Measurements from ENCODE around the gene TENM4.

TENM4 gene

DNA sequence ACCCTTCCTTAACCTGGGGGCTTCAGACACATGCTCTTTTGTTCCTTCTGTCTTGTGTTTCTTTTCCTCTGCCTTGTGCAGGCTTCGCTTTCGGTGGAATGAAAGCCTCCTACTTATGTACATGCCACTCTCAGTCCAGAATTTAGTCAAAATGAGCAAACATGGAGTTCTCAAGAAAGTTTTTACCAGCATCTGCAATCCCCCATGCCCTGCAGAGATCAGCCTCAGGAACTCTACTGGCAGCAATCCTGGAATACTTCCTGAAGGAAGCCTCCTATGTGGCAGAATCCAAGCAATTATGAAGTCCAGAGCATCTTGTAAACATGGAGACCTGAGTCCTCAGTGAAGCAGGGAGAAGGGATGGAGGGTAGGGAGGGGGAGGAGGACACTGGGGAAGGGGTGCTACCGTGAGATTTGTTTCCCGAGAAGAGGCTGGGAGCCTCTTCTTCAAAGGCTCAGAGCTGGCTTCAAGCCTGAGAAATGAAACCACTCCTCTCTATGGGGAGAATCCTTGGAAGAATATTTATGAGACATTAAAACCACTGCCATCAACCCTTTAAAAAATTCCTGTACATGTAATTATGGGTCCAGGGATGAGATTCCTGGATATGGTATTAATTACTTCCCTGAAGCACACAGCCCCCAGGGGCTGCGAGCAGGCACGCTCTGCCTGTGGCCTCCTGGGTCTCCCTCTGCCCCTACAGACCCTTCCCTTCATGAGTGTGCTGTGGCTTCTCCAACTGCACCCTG is 58.4 kb downstream of the TENM4 start:
- Histone ChIP-seq H2BK120ac (ENCODE audit: low read depth, low read length) (no peak overlapping the region), H3K9ac (ENCODE audit: low read depth, low read length, poor library complexity) (no peak overlapping the region), H3K4ac (ENCODE audit: low read length) (no peak overlapping the region), H3K4me3 (ENCODE audit: low read length in 2 of 2) (no peak overlapping the region), H3K14ac (ENCODE audit: low read length) (no peak overlapping the region), H2BK12ac (ENCODE audit: low read length) (no peak overlapping the region), H3K36me3 (replicated peaks in 1 of 2; ENCODE audit: control insufficient read depth in 2 of 2, insufficient read depth in 2 of 2, low read length in 2 of 2) (no peaks in the 10 kb centered on the region), H3K9me3 (replicated peaks in 1 of 2; ENCODE audit: control insufficient read depth in 2 of 2, insufficient read depth in 1 of 2, low read depth in 1 of 2, low read length in 2 of 2) (no peaks in the 10 kb centered on the region), H4K91ac (ENCODE audit: low read depth, low read length, poor library complexity) (no peak overlapping the region), H2AK5ac (ENCODE audit: low read depth, low read length) (no peak overlapping the region), H2BK15ac (ENCODE audit: low read length) (no peak overlapping the region), H3K23ac (ENCODE audit: low read depth, low read length, poor library complexity) (no peak overlapping the region), H2BK5ac (ENCODE audit: low read length) (no peak overlapping the region), H3K18ac (ENCODE audit: low read length) (no peak overlapping the region), H4K8ac (ENCODE audit: low read depth, low read length) (no peak overlapping the region), H3K27ac (replicated peaks; ENCODE audit: low read length) (no peak overlapping the region), H3K4me1 (ENCODE audit: control insufficient read depth in 2 of 2, insufficient read depth in 1 of 2, low read depth in 1 of 2, low read length in 2 of 2) (peaks cover 0 to 2% of the 10 kb centered on the region in 2 donors), H3K27me3 (ENCODE audit: control insufficient read depth in 3 of 3, insufficient read depth in 3 of 3, low read depth in 1 of 3, low read length in 3 of 3) (no peaks in the 10 kb centered on the region), H3K79me1 (ENCODE audit: low read depth, low read length) (no peaks in the 10 kb centered on the region), H3K4me2 (ENCODE audit: insufficient read depth, low read length, poor library complexity, severe bottlenecking) (no peak overlapping the region), H2AFZ (ENCODE audit: low read length) (no peak overlapping the region)
- no peak for DNase-seq (ENCODE audit: low spot score)
- WGBS, 2 donors (ENCODE audit: extremely low coverage in 2 of 2, insufficient read length in 2 of 2, insufficient replicate concordance in 1 of 2) = no CpG with 5 or more reads among the region's 6 CpGs

DNA sequence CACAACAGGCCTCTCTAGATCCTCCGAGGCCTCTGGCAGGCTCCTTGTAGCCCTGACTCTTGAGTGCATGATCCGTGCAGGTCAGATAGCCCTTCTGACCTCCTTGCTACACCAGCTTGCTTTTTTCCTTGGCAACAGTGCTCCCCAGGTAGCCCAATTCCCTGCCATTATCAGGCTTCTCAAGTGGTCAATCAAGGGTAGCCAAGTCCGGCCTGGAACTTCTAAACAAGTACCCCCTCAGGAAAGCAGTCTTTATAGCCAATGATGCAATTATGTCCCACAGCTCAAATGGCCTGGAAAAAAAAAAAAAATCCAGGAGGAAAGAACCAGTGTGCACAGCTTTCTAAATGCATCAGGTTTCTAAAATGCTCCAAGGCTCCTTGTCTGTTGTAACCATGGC is 59.8 kb downstream of the TENM4 start:
- no peak for DNase-seq (ENCODE audit: low spot score)
- Histone ChIP-seq H2AFZ (ENCODE audit: low read length) (no peak overlapping the region), H3K27ac (replicated peaks; ENCODE audit: low read length) (no peak overlapping the region), H2BK15ac (ENCODE audit: low read length) (no peak overlapping the region), H2BK12ac (ENCODE audit: low read length) (no peak overlapping the region), H3K14ac (ENCODE audit: low read length) (no peak overlapping the region), H3K36me3 (replicated peaks in 1 of 2; ENCODE audit: control insufficient read depth in 2 of 2, insufficient read depth in 2 of 2, low read length in 2 of 2) (no peaks in the 10 kb centered on the region), H2BK120ac (ENCODE audit: low read depth, low read length) (no peak overlapping the region), H2AK5ac (ENCODE audit: low read depth, low read length) (no peak overlapping the region), H3K79me1 (ENCODE audit: low read depth, low read length) (no peaks in the 10 kb centered on the region), H3K4me3 (ENCODE audit: low read length in 2 of 2) (no peak overlapping the region), H3K4ac (ENCODE audit: low read length) (no peak overlapping the region), H3K4me1 (ENCODE audit: control insufficient read depth in 2 of 2, insufficient read depth in 1 of 2, low read depth in 1 of 2, low read length in 2 of 2) (peaks cover 0 to 2% of the 10 kb centered on the region in 2 donors), H3K9me3 (replicated peaks in 1 of 2; ENCODE audit: control insufficient read depth in 2 of 2, insufficient read depth in 1 of 2, low read depth in 1 of 2, low read length in 2 of 2) (no peaks in the 10 kb centered on the region), H2BK5ac (ENCODE audit: low read length) (no peak overlapping the region), H3K27me3 (ENCODE audit: control insufficient read depth in 3 of 3, insufficient read depth in 3 of 3, low read depth in 1 of 3, low read length in 3 of 3) (no peaks in the 10 kb centered on the region), H3K9ac (ENCODE audit: low read depth, low read length, poor library complexity) (no peak overlapping the region), H4K91ac (ENCODE audit: low read depth, low read length, poor library complexity) (no peak overlapping the region), H3K18ac (ENCODE audit: low read length) (no peak overlapping the region), H3K23ac (ENCODE audit: low read depth, low read length, poor library complexity) (no peak overlapping the region), H3K4me2 (ENCODE audit: insufficient read depth, low read length, poor library complexity, severe bottlenecking) (no peak overlapping the region), H4K8ac (ENCODE audit: low read depth, low read length) (no peak overlapping the region)
- WGBS, 2 donors (ENCODE audit: extremely low coverage in 2 of 2, insufficient read length in 2 of 2, insufficient replicate concordance in 1 of 2) = no CpG with 5 or more reads among the region's 3 CpGs

DNA sequence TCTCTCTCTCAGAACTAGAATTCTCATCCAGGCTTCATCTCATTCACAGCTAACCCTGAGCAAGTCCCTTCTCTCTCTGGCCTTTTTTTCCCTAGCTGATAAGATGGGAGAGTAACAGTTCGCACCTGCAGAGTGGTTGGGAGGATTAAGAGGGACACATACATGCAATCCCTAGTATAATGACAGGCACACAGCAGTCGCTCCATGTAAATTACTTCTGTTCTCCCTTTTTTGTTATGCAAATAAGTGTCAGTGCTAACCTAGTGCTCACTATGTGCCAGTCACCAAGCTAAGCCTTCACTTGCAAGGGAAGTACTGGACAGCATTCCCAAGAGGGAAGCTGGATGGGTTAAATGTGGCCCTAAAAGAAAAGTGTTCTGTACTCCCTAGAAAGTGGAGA is 63.4 kb downstream of the TENM4 start:
- Histone ChIP-seq H4K8ac (ENCODE audit: low read depth, low read length) (no peak overlapping the region), H4K91ac (ENCODE audit: low read depth, low read length, poor library complexity) (no peak overlapping the region), H2BK15ac (ENCODE audit: low read length) (no peak overlapping the region), H2BK12ac (ENCODE audit: low read length) (no peak overlapping the region), H3K9me3 (replicated peaks in 1 of 2; ENCODE audit: control insufficient read depth in 2 of 2, insufficient read depth in 1 of 2, low read depth in 1 of 2, low read length in 2 of 2) (no peaks in the 10 kb centered on the region), H3K27ac (replicated peaks; ENCODE audit: low read length) (no peak overlapping the region), H3K14ac (ENCODE audit: low read length) (no peak overlapping the region), H3K4me3 (ENCODE audit: low read length in 2 of 2) (no peak overlapping the region), H3K79me1 (ENCODE audit: low read depth, low read length) (no peaks in the 10 kb centered on the region), H2AFZ (ENCODE audit: low read length) (no peak overlapping the region), H3K18ac (ENCODE audit: low read length) (no peak overlapping the region), H3K4me1 (ENCODE audit: control insufficient read depth in 2 of 2, insufficient read depth in 1 of 2, low read depth in 1 of 2, low read length in 2 of 2) (peaks cover 0 to 7% of the 10 kb centered on the region in 2 donors), H3K27me3 (ENCODE audit: control insufficient read depth in 3 of 3, insufficient read depth in 3 of 3, low read depth in 1 of 3, low read length in 3 of 3) (no peaks in the 10 kb centered on the region), H2BK5ac (ENCODE audit: low read length) (no peak overlapping the region), H3K23ac (ENCODE audit: low read depth, low read length, poor library complexity) (no peak overlapping the region), H3K36me3 (replicated peaks in 1 of 2; ENCODE audit: control insufficient read depth in 2 of 2, insufficient read depth in 2 of 2, low read length in 2 of 2) (no peaks in the 10 kb centered on the region), H2BK120ac (ENCODE audit: low read depth, low read length) (no peak overlapping the region), H3K4me2 (ENCODE audit: insufficient read depth, low read length, poor library complexity, severe bottlenecking) (no peak overlapping the region), H2AK5ac (ENCODE audit: low read depth, low read length) (no peak overlapping the region), H3K4ac (ENCODE audit: low read length) (no peak overlapping the region), H3K9ac (ENCODE audit: low read depth, low read length, poor library complexity) (no peak overlapping the region)
- no peak for DNase-seq (ENCODE audit: low spot score)
- whole genome bisulfite sequencing, 2 donors (ENCODE audit: extremely low coverage in 2 of 2, insufficient read length in 2 of 2, insufficient replicate concordance in 1 of 2) = no CpG with 5 or more reads among the region's 2 CpGs

DNA sequence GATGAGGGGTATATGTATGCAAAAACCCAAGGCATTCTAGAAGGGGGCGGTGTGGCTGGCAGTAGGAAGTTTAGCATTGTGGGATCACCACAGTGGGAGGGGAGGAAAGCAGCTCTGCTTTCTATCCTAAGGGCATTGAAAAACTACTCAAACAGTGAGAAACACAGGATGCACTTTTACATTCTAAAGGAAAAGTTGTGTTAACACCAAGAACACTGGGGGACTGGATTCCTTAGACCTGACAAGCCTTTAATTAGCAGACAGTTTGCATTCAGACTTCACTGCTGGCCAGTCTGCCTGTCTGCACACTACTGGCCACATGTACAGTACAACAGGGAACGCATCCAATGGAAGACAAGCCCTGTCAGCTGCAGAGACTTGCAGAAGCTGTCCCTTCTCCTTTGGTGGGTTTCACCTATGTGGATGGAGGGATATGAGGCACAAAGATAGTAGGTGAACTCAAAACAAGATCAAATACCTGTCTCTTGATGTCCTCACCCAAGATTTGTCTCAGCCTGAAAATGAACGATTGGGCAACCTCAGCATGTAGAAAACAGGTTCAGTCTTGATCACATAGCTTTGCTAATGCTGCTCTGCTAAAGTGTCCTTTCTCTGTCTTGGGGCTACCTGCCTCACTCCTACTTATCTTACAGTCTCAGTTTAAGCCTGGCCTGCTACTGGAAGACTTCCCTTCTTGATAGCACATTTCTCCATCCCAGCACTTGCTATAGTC is 64.8 kb downstream of the TENM4 start:
- Histone ChIP-seq H3K14ac (ENCODE audit: low read length) (no peak overlapping the region), H3K4ac (ENCODE audit: low read length) (no peak overlapping the region), H3K9me3 (replicated peaks in 1 of 2; ENCODE audit: control insufficient read depth in 2 of 2, insufficient read depth in 1 of 2, low read depth in 1 of 2, low read length in 2 of 2) (no peaks in the 10 kb centered on the region), H3K79me1 (ENCODE audit: low read depth, low read length) (no peaks in the 10 kb centered on the region), H3K23ac (ENCODE audit: low read depth, low read length, poor library complexity) (no peak overlapping the region), H3K4me1 (ENCODE audit: control insufficient read depth in 2 of 2, insufficient read depth in 1 of 2, low read depth in 1 of 2, low read length in 2 of 2) (peaks cover 0 to 7% of the 10 kb centered on the region in 2 donors), H4K8ac (ENCODE audit: low read depth, low read length) (no peak overlapping the region), H3K4me3 (ENCODE audit: low read length in 2 of 2) (no peak overlapping the region), H4K91ac (ENCODE audit: low read depth, low read length, poor library complexity) (no peak overlapping the region), H3K18ac (ENCODE audit: low read length) (no peak overlapping the region), H3K4me2 (ENCODE audit: insufficient read depth, low read length, poor library complexity, severe bottlenecking) (no peak overlapping the region), H2BK15ac (ENCODE audit: low read length) (no peak overlapping the region), H2BK120ac (ENCODE audit: low read depth, low read length) (no peak overlapping the region), H3K27ac (replicated peaks; ENCODE audit: low read length) (no peak overlapping the region), H2BK12ac (ENCODE audit: low read length) (no peak overlapping the region), H3K27me3 (ENCODE audit: control insufficient read depth in 3 of 3, insufficient read depth in 3 of 3, low read depth in 1 of 3, low read length in 3 of 3) (no peaks in the 10 kb centered on the region), H2AFZ (ENCODE audit: low read length) (no peak overlapping the region), H2AK5ac (ENCODE audit: low read depth, low read length) (no peak overlapping the region), H2BK5ac (ENCODE audit: low read length) (no peak overlapping the region), H3K36me3 (replicated peaks in 1 of 2; ENCODE audit: control insufficient read depth in 2 of 2, insufficient read depth in 2 of 2, low read length in 2 of 2) (no peaks in the 10 kb centered on the region), H3K9ac (ENCODE audit: low read depth, low read length, poor library complexity) (no peak overlapping the region)
- WGBS, 2 donors (ENCODE audit: extremely low coverage in 2 of 2, insufficient read length in 2 of 2, insufficient replicate concordance in 1 of 2) = no CpG with 5 or more reads among the region's 3 CpGs
- DNase-seq (ENCODE audit: low spot score) = no peak
